ENCODE data around the gene SEMA4D. TPM values are rescaled to one million over a fixed set of nuclear protein-coding genes. Genes with fewer than 3 reads are reported as not detected.

Gene SEMA4D
- total and polyA plus RNA-seq, 9 of the 15 experiments (the other 6 are each of a cell fraction or from before 2014, with no cell fraction given) = 0.38 to 5.1 (median 1.8) TPM

DNA sequence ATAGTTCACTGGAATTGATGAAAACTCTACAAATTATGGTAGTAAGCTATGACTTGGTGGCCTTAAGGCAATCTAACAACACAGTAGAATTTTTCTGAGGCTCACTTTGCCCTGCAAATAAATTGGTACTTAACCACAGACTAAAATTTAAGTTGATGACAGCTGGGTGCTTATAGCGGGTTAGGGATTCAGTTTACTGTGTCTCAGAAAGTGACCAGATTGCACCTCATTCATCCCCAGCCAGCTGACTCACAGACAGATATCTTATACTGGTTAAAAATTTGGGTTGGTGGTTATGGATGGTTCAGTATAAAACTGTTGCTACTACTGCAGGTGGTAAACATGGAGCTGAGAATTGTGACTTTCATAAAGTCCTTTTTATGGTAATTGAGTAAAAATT, 184.1 kb downstream of the SEMA4D start:
- H3K36me3 ChIP-seq (ENCODE audit: control insufficient read depth, insufficient read depth, low read length) = peaks cover 60% of the 10 kb centered on the region
- 0% methylated on average over 1 of the region's 1 CpG for WGBS (ENCODE audit: insufficient coverage, low coverage, missing lambda C conversion rate)
- peak overlapping the region; percentile 82 for H3K4me3 ChIP-seq

More for the DNA sequence above, 184.1 kb downstream of the SEMA4D start:
- peak overlapping the region; percentile 57; the same call in 2 of the 3 replicates for H3K27ac ChIP-seq (ENCODE audit: extremely low read depth, low read depth, low read length)
- H2AFZ ChIP-seq (ENCODE audit: low read depth, low read length) = no peak overlapping the region
- intact Hi-C loops (cut with micrococcal nuclease) = no loop called here
- H3K9me3 ChIP-seq (replicated peaks; ENCODE audit: control insufficient read depth, insufficient read depth, low read depth, low read length) = no peaks in the 10 kb centered on the region
- no peak for DNase-seq (ENCODE audit: extremely low read depth in 1 of 4, low spot score in 3 of 4)
- in situ Hi-C loops (cut with MboI) = no loop called here
- H3K27me3 ChIP-seq (ENCODE audit: control insufficient read depth in 2 of 2, insufficient read depth in 2 of 2, low read length in 2 of 2) = no peaks in the 10 kb centered on the region
- ChIA-PET CTCF (ENCODE audit: low intra/inter-chr PET ratio) (no interaction called here), POLR2A (no interaction called here)
- peaks cover 28% of the 10 kb centered on the region for H4K20me1 ChIP-seq (replicated peaks; ENCODE audit: control insufficient read depth, insufficient read depth, low read length)
- BruUV-seq (replicated peaks) = no TSS peak
- H3K4me2 ChIP-seq (ENCODE audit: insufficient read depth, low read length) = peak overlapping the region; percentile 74
- peaks cover 82% of the 10 kb centered on the region for H3K79me2 ChIP-seq (ENCODE audit: control insufficient read depth, insufficient read depth, low read length)
- peaks cover 10 to 11% of the 10 kb centered on the region in 2 experiments; a peak in 3 of 5 replicates for H3K4me1 ChIP-seq (replicated peaks in 1 of 2; ENCODE audit: control insufficient read depth in 2 of 2, insufficient read depth in 2 of 2, low read length in 2 of 2)
- peak; percentile 29 for FAIRE-seq
- peak overlapping the region; percentile 14 to 98; a peak in 3 of 4 replicates for H3K9ac ChIP-seq (ENCODE audit: insufficient read depth in 1 of 2, low read depth in 2 of 2, low read length in 2 of 2)
- peaks cover 4% of the 10 kb centered on the region for H3K9me1 ChIP-seq (ENCODE audit: control insufficient read depth, insufficient read depth, low read length)
- TF ChIP-seq, protein P1, sequence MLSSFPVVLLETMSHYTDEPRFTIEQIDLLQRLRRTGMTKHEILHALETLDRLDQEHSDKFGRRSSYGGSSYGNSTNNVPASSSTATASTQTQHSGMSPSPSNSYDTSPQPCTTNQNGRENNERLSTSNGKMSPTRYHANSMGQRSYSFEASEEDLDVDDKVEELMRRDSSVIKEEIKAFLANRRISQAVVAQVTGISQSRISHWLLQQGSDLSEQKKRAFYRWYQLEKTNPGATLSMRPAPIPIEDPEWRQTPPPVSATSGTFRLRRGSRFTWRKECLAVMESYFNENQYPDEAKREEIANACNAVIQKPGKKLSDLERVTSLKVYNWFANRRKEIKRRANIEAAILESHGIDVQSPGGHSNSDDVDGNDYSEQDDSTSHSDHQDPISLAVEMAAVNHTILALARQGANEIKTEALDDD (IDR thresholded peaks at IDR 0.05) = peak; percentile 72
- TF ChIP-seq SRF (CRISPR knock-in tag; IDR thresholded peaks at IDR 0.05) = no peak
- TF ChIP-seq, protein P2, sequence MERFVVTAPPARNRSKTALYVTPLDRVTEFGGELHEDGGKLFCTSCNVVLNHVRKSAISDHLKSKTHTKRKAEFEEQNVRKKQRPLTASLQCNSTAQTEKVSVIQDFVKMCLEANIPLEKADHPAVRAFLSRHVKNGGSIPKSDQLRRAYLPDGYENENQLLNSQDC (CRISPR knock-in tag; IDR thresholded peaks at IDR 0.05) = no peak
- TF ChIP-seq, protein P3, sequence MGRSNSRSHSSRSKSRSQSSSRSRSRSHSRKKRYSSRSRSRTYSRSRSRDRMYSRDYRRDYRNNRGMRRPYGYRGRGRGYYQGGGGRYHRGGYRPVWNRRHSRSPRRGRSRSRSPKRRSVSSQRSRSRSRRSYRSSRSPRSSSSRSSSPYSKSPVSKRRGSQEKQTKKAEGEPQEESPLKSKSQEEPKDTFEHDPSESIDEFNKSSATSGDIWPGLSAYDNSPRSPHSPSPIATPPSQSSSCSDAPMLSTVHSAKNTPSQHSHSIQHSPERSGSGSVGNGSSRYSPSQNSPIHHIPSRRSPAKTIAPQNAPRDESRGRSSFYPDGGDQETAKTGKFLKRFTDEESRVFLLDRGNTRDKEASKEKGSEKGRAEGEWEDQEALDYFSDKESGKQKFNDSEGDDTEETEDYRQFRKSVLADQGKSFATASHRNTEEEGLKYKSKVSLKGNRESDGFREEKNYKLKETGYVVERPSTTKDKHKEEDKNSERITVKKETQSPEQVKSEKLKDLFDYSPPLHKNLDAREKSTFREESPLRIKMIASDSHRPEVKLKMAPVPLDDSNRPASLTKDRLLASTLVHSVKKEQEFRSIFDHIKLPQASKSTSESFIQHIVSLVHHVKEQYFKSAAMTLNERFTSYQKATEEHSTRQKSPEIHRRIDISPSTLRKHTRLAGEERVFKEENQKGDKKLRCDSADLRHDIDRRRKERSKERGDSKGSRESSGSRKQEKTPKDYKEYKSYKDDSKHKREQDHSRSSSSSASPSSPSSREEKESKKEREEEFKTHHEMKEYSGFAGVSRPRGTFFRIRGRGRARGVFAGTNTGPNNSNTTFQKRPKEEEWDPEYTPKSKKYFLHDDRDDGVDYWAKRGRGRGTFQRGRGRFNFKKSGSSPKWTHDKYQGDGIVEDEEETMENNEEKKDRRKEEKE (IDR thresholded peaks at IDR 0.05; ENCODE audit: borderline replicate concordance in 1 of 2, control insufficient read depth in 1 of 2, low read depth in 2 of 2, low read length in 1 of 2) = 0 out of 4 replicates have a peak, but pooled peaks of 1 of the 2 experiments have one; percentile 12
- ATAC-seq = no peak

Measured in K562 (cell line).